Measurements from ENCODE around the gene IL1RAPL1.

- TF ChIP-seq CTCF (conservative IDR thresholded peaks at IDR 0.05; ENCODE audit: low read length) (no peak), EZH2phosphoT487 (IDR thresholded peaks at IDR 0.05; ENCODE audit: borderline replicate concordance) (no peak)
Observed at GRCh38 chrX:28613558-28613957, 26.3 kb downstream of the IL1RAPL1 start.
